Measurements from ENCODE around the gene TLX1. TPM values are rescaled to one million over a fixed set of nuclear protein-coding genes. Genes with fewer than 3 reads are reported as not detected.

Gene TLX1
- total and polyA plus RNA-seq, 9 of the 15 experiments (the other 6 are each of a cell fraction or from before 2014, with no cell fraction given) = 0.03 to 3.3 (median 0.19) TPM; not detected in 1

DNA sequence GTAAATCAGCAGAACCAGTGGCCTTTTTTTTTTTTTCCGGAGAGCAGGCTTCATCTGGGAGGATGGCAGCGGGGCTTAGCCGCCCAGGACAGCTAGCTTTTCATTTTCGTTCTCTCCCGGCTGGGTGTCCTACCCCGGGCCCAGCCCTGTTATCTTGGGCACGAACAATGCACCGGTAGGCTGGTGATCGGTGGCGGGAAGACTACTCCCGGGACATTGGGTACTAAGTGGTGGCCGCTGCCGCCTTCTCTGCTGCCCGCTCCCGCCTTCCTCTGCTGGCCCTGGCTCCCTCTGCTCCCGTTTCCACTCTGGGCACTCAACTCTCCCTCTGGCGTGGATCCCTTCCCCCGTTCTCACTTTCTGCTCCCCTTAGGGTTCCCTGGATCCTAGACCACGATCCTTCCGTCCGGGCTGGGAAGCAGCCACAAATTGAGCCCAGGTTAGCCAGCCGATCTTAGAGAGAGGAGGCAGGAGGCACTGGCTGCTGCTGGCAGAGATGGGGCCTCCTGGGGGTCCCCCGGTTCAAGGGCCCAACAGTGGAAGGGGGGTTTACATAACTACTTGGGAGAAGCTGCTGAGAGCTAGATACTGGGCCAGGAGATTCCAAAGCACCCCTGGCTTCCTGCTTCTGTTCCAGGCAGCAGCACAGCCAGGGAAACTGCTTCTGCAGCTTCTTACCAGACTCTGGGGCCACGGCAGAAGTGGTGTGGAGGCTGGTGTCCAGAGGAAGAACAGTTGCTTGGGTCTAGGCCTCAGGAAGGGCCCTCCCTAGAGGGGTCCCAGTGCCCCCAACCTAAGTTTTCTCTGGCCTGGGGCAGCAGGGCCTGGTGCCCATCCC lies 1.8 kb downstream of the TLX1 start (continued):
- TF ChIP-seq CHD1 (IDR thresholded peaks at IDR 0.05; ENCODE audit: low read length) (no peak), ETS2 (tag; IDR thresholded peaks at IDR 0.05; ENCODE audit: borderline replicate concordance, poor library complexity, severe bottlenecking) (no peak), TSC22D4 (tag; IDR thresholded peaks at IDR 0.05) (no peak), ILK (tag; IDR thresholded peaks at IDR 0.05; ENCODE audit: borderline replicate concordance, low read depth) (no peak)

DNA sequence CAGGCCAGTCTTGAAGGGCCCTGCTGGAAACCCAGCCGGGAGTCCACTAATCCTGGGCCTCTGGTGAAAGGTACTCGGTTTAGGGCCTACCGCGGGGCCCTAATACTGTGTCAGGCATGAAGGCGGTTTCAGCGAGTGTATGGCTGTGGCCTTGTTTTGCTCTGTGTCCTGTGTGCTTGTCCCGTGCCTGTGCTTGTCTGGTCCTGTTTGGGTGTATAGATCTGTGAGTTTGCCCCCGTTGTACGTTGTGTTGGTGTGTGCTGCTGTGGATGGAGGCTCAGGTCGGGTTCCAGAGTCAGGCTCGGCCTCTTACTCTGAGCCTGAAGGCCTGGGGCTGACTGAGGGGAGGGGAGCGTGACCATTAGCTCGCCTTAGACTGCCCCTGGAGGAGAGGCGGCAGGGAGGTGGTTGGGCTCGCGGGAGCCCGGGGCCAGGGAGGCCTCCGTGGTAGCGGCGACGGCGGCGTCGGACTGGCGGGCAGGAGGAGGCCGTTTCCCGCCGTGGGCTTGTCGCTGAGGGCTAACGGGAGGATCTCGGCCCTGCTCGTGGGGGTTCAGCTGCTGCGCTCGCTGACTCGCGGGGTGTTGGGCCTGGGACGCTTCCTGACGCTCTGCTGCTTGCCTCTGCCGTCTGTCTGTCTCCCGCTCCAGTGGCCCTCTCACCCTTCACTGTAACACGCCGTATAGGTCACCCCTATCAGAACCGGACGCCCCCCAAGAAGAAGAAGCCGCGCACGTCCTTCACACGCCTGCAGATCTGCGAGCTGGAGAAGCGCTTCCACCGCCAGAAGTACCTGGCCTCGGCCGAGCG lies 2.6 kb downstream of the TLX1 start:
- FAIRE-seq (no peak), DNase-seq (ENCODE audit: extremely low read depth in 1 of 4, low spot score in 3 of 4) (no peak), ATAC-seq (peak; percentile 55)
- POLR2A ChIA-PET = interaction anchor here (0.6 kb wide), 1 partner anchor 123 kb away, joined by 3 read pairs; no protein-coding TSS in a partner anchor
- no peak overlapping the region for H2AFZ ChIP-seq (ENCODE audit: low read depth, low read length)
- WGBS (ENCODE audit: insufficient coverage, low coverage, missing lambda C conversion rate) = 12% methylated on average over 21 of the region's 54 CpGs
- no peaks in the 10 kb centered on the region for H3K9me3 ChIP-seq (replicated peaks; ENCODE audit: control insufficient read depth, insufficient read depth, low read depth, low read length)
- H3K9me1 ChIP-seq (ENCODE audit: control insufficient read depth, insufficient read depth, low read length) = no peaks in the 10 kb centered on the region
- no TSS peak for BruUV-seq (replicated peaks)
- H3K9ac ChIP-seq (ENCODE audit: insufficient read depth in 1 of 2, low read depth in 2 of 2, low read length in 2 of 2) = no peak overlapping the region
- no peak overlapping the region for H3K4me3 ChIP-seq
- H4K20me1 ChIP-seq (replicated peaks; ENCODE audit: control insufficient read depth, insufficient read depth, low read length) = no peaks in the 10 kb centered on the region; the same call in 1 of the 2 replicates
- peaks cover 26 to 76% of the 10 kb centered on the region in 2 experiments for H3K27me3 ChIP-seq (ENCODE audit: control insufficient read depth in 2 of 2, insufficient read depth in 2 of 2, low read length in 2 of 2)
- H3K79me2 ChIP-seq (ENCODE audit: control insufficient read depth, insufficient read depth, low read length) = no peaks in the 10 kb centered on the region
- H3K4me2 ChIP-seq (ENCODE audit: insufficient read depth, low read length) = no peak overlapping the region
- H3K27ac ChIP-seq (ENCODE audit: extremely low read depth, low read depth, low read length) = no peak overlapping the region
- peaks cover 0 to 40% of the 10 kb centered on the region in 2 experiments; a peak in 2 of 5 replicates for H3K4me1 ChIP-seq (replicated peaks in 1 of 2; ENCODE audit: control insufficient read depth in 2 of 2, insufficient read depth in 2 of 2, low read length in 2 of 2)
- in situ Hi-C loops (cut with MboI) = no loop called here
- H3K36me3 ChIP-seq (ENCODE audit: control insufficient read depth, insufficient read depth, low read length) = no peaks in the 10 kb centered on the region
- intact Hi-C loops (cut with micrococcal nuclease) = no loop called here
- CTCF ChIA-PET (ENCODE audit: low intra/inter-chr PET ratio) = no interaction called here
- TF ChIP-seq, protein P1, sequence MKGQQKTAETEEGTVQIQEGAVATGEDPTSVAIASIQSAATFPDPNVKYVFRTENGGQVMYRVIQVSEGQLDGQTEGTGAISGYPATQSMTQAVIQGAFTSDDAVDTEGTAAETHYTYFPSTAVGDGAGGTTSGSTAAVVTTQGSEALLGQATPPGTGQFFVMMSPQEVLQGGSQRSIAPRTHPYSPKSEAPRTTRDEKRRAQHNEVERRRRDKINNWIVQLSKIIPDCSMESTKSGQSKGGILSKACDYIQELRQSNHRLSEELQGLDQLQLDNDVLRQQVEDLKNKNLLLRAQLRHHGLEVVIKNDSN (CRISPR knock-in tag; IDR thresholded peaks at IDR 0.05) = peak; percentile 10; the same call in 1 of the 2 replicates
- TF ChIP-seq SMAD4 (CRISPR knock-in tag; conservative IDR thresholded peaks at IDR 0.05) (no peak), PHF8 (IDR thresholded peaks at IDR 0.05; ENCODE audit: borderline replicate concordance, low read length) (peak; percentile 35; the same call in 1 of the 2 replicates), LCOR (CRISPR knock-in tag; IDR thresholded peaks at IDR 0.05) (0 out of 2 replicates have a peak, but pooled peaks have one; percentile 6), ZFX (CRISPR knock-in tag; IDR thresholded peaks at IDR 0.05) (peak; percentile 91), FOXA3 (CRISPR knock-in tag; conservative IDR thresholded peaks at IDR 0.05 in 1 of 2, IDR thresholded peaks at IDR 0.05 in 1 of 2) (peak in 1 of 2 experiments; percentile 26; a peak in 1 of 4 replicates)
- TF ChIP-seq, protein P2, sequence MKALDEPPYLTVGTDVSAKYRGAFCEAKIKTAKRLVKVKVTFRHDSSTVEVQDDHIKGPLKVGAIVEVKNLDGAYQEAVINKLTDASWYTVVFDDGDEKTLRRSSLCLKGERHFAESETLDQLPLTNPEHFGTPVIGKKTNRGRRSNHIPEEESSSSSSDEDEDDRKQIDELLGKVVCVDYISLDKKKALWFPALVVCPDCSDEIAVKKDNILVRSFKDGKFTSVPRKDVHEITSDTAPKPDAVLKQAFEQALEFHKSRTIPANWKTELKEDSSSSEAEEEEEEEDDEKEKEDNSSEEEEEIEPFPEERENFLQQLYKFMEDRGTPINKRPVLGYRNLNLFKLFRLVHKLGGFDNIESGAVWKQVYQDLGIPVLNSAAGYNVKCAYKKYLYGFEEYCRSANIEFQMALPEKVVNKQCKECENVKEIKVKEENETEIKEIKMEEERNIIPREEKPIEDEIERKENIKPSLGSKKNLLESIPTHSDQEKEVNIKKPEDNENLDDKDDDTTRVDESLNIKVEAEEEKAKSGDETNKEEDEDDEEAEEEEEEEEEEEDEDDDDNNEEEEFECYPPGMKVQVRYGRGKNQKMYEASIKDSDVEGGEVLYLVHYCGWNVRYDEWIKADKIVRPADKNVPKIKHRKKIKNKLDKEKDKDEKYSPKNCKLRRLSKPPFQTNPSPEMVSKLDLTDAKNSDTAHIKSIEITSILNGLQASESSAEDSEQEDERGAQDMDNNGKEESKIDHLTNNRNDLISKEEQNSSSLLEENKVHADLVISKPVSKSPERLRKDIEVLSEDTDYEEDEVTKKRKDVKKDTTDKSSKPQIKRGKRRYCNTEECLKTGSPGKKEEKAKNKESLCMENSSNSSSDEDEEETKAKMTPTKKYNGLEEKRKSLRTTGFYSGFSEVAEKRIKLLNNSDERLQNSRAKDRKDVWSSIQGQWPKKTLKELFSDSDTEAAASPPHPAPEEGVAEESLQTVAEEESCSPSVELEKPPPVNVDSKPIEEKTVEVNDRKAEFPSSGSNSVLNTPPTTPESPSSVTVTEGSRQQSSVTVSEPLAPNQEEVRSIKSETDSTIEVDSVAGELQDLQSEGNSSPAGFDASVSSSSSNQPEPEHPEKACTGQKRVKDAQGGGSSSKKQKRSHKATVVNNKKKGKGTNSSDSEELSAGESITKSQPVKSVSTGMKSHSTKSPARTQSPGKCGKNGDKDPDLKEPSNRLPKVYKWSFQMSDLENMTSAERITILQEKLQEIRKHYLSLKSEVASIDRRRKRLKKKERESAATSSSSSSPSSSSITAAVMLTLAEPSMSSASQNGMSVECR (CRISPR knock-in tag; IDR thresholded peaks at IDR 0.05) = peak; percentile 37; the same call in 1 of the 2 replicates
